Neural crest cell (in vitro differentiated cells): ENCODE data around the gene NPAS1. TPM values are rescaled to one million over a fixed set of nuclear protein-coding genes. Genes with fewer than 3 reads are reported as not detected.

Source experiments
- DNase-seq: peaks from one replicate; pipeline ENCODE4 v3.0.0; 2021; ENCODE audit warnings: low read depth, mixed read lengths, low spot score
- H3K27ac Mint-ChIP-seq: one replicate; pipeline ENCODE4 v1.8.0; 2021; ENCODE audit warnings: mild to moderate bottlenecking, mixed read lengths; ENCODE audit not compliant: unreplicated experiment
- H3K27me3 Mint-ChIP-seq: 2 replicates; pipeline ENCODE4 v1.8.0; 2021; ENCODE audit warnings: low read depth, mild to moderate bottlenecking, mixed read lengths
- H3K36me3 Mint-ChIP-seq: 2 replicates; pipeline ENCODE4 v1.8.0; 2021; ENCODE audit warnings: low read depth, mild to moderate bottlenecking, mixed read lengths
- H3K4me1 Mint-ChIP-seq: 2 replicates; pipeline ENCODE4 v1.8.0; 2021; ENCODE audit warnings: mixed read lengths
- H3K4me3 Mint-ChIP-seq: one replicate; pipeline ENCODE4 v1.8.0; 2021; ENCODE audit warnings: mild to moderate bottlenecking, mixed read lengths
- H3K9me3 Mint-ChIP-seq: 2 replicates; pipeline ENCODE4 v1.8.0; 2021; ENCODE audit warnings: mixed read lengths
- total RNA-seq: library from RNA; stranded (reverse); gene quantifications from 2 replicates; pipeline ENCODE4 v1.2.1, GENCODE V29; 2021
- TF ChIP-seq, protein P1 (sequence below): fragments of 200-600 bp; sonication (generic); conservative IDR thresholded peaks from 2 replicates; pipeline ENCODE4 v1.5.0; 2021; ENCODE audit warnings: antibody characterized with exemption, mild to moderate bottlenecking

The NPAS1 gene
- total RNA-seq, 1 donor from 2014 or later: 1.5 TPM

- Mint-ChIP-seq H3K4me3 (no peak overlapping the region), H3K36me3 (peaks cover 5% of the 10 kb centered on the region), H3K27me3 (no peaks in the 10 kb centered on the region), H3K27ac (no peak overlapping the region), H3K4me1 (peaks cover 6% of the 10 kb centered on the region), H3K9me3 (no peaks in the 10 kb centered on the region)
- DNase-seq: no peak
- TF ChIP-seq, protein P1, sequence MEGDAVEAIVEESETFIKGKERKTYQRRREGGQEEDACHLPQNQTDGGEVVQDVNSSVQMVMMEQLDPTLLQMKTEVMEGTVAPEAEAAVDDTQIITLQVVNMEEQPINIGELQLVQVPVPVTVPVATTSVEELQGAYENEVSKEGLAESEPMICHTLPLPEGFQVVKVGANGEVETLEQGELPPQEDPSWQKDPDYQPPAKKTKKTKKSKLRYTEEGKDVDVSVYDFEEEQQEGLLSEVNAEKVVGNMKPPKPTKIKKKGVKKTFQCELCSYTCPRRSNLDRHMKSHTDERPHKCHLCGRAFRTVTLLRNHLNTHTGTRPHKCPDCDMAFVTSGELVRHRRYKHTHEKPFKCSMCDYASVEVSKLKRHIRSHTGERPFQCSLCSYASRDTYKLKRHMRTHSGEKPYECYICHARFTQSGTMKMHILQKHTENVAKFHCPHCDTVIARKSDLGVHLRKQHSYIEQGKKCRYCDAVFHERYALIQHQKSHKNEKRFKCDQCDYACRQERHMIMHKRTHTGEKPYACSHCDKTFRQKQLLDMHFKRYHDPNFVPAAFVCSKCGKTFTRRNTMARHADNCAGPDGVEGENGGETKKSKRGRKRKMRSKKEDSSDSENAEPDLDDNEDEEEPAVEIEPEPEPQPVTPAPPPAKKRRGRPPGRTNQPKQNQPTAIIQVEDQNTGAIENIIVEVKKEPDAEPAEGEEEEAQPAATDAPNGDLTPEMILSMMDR: no peak
Measured at GRCh38 chr19:47068246-47068645, 48.6 kb downstream of the NPAS1 start.

DNA sequence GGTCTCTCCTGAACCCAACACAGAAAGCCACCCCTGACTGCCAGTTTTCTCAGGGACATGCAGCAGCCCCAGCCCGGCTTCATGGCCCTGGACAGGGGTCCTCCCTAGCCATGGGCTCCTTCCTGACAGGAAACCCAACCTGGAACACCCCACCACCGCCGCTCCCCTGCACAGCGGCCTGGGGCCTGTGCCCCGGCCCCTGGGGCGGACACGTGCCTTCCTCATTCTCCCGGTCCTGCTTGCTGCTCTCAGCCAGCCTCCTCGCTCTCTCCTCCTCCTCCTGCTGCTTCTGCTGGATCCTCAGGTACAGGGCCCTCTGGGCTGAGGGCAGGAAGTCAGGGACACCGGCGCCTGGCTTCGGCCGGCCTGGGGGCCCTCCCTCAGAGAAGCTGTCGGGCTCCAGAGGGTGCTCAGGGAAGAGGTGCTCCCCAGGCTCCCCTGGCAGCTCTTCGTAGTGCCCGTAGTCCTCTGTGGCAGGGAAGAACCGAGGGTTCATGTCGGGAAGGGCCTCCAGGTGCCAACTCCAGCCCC lies 49.3 kb downstream of the NPAS1 start:
- H3K4me1 Mint-ChIP-seq: peaks cover 4% of the 10 kb centered on the region
- no peak overlapping the region for H3K4me3 Mint-ChIP-seq
- H3K36me3 Mint-ChIP-seq: peaks cover 5% of the 10 kb centered on the region
- peak overlapping the region; percentile 43 for H3K27ac Mint-ChIP-seq
- H3K27me3 Mint-ChIP-seq: no peaks in the 10 kb centered on the region
- TF ChIP-seq, protein P1: no peak
- no peaks in the 10 kb centered on the region for H3K9me3 Mint-ChIP-seq
- no peak for DNase-seq

DNA sequence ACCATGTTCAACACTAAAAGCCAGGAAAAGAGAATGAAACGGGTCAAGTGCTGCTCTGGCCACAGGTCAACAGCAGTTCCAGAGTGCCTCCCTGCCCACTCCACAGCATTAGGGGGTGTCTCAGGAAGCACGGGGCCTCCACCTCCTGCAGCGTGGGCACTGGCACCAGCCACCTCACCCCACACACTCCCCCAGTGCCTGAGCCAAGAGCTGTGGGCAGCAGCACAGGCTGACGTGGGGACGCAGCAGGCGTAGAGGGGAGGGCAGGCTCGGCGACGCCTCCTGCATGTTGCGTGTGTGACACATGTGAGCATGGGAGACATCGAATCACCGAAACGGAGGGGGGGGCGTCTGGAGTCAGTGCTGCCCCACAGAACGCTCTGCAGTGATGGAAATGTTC lies 50.2 kb downstream of the NPAS1 start:
- TF ChIP-seq, protein P1: no peak
- Mint-ChIP-seq H3K9me3 (no peaks in the 10 kb centered on the region), H3K4me3 (no peak overlapping the region)

GRCh38 chr19:47070756-47071155 lies 51.1 kb downstream of the NPAS1 start:
- Mint-ChIP-seq H3K4me3 (no peak overlapping the region), H3K27ac (peak overlapping the region; percentile 6), H3K9me3 (no peaks in the 10 kb centered on the region), H3K36me3 (peaks cover 9% of the 10 kb centered on the region), H3K4me1 (no peaks in the 10 kb centered on the region), H3K27me3 (no peaks in the 10 kb centered on the region)
- no peak for DNase-seq
- TF ChIP-seq, protein P1: no peak

More for the DNA sequence above, 50.2 kb downstream of the NPAS1 start:
- H3K36me3 Mint-ChIP-seq: peaks cover 5% of the 10 kb centered on the region
- no peaks in the 10 kb centered on the region for H3K27me3 Mint-ChIP-seq
- no peak overlapping the region for H3K27ac Mint-ChIP-seq
- no peaks in the 10 kb centered on the region for H3K4me1 Mint-ChIP-seq
- no peak for DNase-seq

- no peak for DNase-seq
- Mint-ChIP-seq H3K9me3 (no peaks in the 10 kb centered on the region), H3K36me3 (peaks cover 9% of the 10 kb centered on the region), H3K4me3 (no peak overlapping the region), H3K4me1 (no peaks in the 10 kb centered on the region), H3K27ac (no peak overlapping the region), H3K27me3 (no peaks in the 10 kb centered on the region)
- TF ChIP-seq, protein P1: no peak
Measured at GRCh38 chr19:47071731-47072130, 52.1 kb downstream of the NPAS1 start.
